ENCODE data around the gene CENPM. TPM values are rescaled to one million over a fixed set of nuclear protein-coding genes. Genes with fewer than 3 reads are reported as not detected.

Gene CENPM
- total RNA-seq, 1 experiment from 2014 or later, result 60.6 TPM

Other genes starting within 250 kb of the CENPM start
- gene MEI1, start 247.6 kb downstream of the CENPM start, total RNA-seq (2014; rRNA removed; shearing (Covaris generic)), result not detected in 2 replicates
- 19.8 and 21.2 TPM in 2 replicates for gene CCDC134, start 146.5 kb downstream of the CENPM start, total RNA-seq (2014; rRNA removed; shearing (Covaris generic))
- gene SREBF2, start 114.0 kb downstream of the CENPM start, total RNA-seq (2014; rRNA removed; shearing (Covaris generic)), result 100 and 103 TPM in 2 replicates
- not detected in 2 replicates for gene SHISA8, start 32.1 kb downstream of the CENPM start, total RNA-seq (2014; rRNA removed; shearing (Covaris generic))
- 0.94 and 1.8 TPM in 2 replicates for gene TNFRSF13C, start 20.3 kb downstream of the CENPM start, total RNA-seq (2014; rRNA removed; shearing (Covaris generic))
- 1.1 TPM in 2 replicates for gene SEPTIN3, start 22.3 kb upstream of the CENPM start, total RNA-seq (2014; rRNA removed; shearing (Covaris generic))
- gene WBP2NL, start 51.6 kb upstream of the CENPM start, total RNA-seq (2014; rRNA removed; shearing (Covaris generic)), result not detected in 2 replicates
- gene NAGA, start 123.7 kb upstream of the CENPM start, total RNA-seq (2014; rRNA removed; shearing (Covaris generic)), result 13.0 and 14.4 TPM in 2 replicates
- gene PHETA2, start 127.1 kb upstream of the CENPM start, total RNA-seq (2014; rRNA removed; shearing (Covaris generic)), result 0.05 TPM in 1 of 2 replicates, not detected in the other
- 24.6 and 26.6 TPM in 2 replicates for gene SMDT1, start 132.5 kb upstream of the CENPM start, total RNA-seq (2014; rRNA removed; shearing (Covaris generic))
- gene NDUFA6, start 143.6 kb upstream of the CENPM start, total RNA-seq (2014; rRNA removed; shearing (Covaris generic)), result 112 and 113 TPM in 2 replicates
- 0.04 TPM in 1 of 2 replicates, not detected in the other for gene CYP2D6, start 183.7 kb upstream of the CENPM start, total RNA-seq (2014; rRNA removed; shearing (Covaris generic))